Right hindlimb (tissue), 1 donor: ENCODE data around the gene ENTPD2.

Source experiments
- DNase-seq: peaks from one replicate; pipeline ENCODE4 v3.0.0-alpha.2; 2018

The ENTPD2 gene

DNA sequence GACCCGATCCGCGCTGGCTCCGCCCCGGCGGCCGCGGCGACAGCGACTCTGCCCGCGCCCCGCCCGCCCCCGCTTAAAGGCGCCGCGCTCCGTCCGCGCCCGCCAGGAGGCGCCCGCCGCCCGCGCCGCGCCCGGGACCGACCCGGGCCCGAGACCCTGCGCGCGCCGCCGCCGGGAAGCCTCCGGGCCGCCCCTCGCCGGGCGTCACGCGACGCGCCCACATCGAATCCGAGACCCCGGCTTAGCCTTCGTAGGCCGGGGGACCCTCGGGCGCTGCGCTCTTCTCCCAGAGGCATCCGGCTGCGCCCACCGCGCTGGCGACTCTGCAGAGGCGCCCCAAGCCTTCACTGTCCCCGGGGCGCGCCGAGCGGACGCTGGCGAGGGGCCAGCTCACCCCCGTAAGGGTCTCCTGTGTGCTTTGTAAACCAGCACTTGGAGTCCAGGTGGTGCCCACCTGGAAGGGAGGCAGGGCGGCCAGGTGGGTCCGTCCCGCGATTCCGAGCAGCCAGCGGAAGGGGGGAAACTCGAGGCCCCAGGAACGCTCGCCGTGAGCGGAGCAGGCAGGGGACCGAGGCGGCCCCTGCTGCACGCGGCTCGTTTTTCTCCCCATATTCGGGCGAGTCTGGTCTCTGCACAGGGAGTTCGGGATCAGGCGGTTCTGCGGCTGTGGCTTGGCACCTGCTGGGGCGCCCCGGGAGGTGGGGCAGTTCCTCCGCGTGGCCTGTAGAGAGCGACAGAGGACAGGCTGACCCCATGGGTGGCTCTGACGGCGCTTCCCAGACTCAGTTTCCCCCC lies 25.4 kb downstream of the ENTPD2 start:
- DNase-seq, result peak; percentile 60

DNA sequence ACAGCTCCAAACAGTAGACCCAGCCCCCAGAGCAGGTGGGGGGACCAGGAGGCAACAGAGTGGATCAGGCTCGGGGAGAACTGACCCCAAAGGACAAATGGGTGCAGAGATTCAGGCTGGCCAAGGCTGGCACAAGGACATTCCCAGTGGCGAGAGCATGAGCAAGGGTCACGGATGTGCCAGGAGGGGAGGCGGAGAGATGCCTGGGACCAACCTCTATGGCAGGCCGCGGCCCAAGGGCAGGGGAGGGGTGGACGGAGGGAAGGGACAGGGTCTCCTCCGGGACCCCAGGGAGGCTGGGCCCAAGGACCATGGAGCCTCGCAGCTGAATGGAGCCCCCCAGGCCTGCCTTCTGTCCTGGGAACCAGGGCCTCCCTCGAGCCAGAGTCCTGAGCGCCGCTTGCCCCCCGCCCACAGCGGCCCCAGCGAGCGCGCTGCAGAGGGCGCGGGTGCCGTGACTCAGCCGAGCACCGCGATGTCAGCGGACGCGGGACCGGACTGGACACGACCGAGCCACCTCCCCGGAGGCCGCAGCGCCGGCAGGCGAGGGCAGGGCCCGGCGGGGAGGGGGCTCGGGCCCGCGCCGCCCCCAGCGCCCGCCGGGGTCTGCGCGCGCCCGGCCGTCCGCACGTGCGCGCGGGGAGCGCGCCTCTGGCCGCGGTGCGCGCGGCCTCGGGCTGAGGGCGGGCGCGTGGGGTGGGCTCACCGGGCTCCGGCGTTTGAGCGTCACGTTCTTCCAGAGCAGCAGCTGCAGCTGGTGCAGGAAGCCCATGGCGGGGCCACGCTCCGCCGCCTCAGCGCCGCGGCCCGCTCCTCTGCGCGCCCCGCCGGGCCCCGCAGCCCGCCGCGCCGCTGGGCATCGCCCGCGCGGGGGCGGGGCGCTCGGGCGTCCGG lies 26.2 kb downstream of the ENTPD2 start, which contains the start of gene ABCA2:
ABCA2 (minus strand) TSS at position 869 of the 894 bp plus-strand sequence; CDS start at position 772, 97 bp downstream.
- peak; percentile 54 for DNase-seq

DNA sequence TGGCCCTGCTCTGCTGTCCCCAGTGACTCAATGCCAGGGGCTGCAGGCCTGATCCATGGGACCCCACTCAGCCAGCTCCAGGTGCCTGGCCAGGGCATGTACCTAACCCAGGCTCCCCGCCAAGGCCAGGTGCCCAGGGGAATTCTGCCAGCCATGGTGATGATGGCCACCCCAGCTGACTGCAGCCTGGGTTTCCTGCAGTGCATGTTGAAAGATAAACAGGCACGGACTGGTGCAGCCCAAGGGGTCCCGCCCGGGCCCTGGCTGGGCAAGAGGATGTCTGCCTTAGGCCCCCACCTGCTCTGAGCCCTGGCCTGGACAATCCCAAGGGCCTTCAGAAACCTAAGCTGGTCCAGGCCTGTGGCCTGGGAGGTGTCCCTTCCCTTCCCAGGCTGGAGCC lies 27.0 kb downstream of the ENTPD2 start:
- DNase-seq, result no peak

GRCh38 chr9:137026384-137026783 lies 27.5 kb downstream of the ENTPD2 start:
- no peak for DNase-seq

- no peak for DNase-seq
Measured at GRCh38 chr9:137025517-137025966, 28.3 kb downstream of the ENTPD2 start.

- DNase-seq, result no peak
Measured at GRCh38 chr9:137023583-137023991, 30.3 kb downstream of the ENTPD2 start.

- DNase-seq, result no peak
Measured at GRCh38 chr9:137023157-137023556, 30.7 kb downstream of the ENTPD2 start.

- no peak for DNase-seq
Measured at GRCh38 chr9:137022662-137023008, 31.2 kb downstream of the ENTPD2 start.

DNA sequence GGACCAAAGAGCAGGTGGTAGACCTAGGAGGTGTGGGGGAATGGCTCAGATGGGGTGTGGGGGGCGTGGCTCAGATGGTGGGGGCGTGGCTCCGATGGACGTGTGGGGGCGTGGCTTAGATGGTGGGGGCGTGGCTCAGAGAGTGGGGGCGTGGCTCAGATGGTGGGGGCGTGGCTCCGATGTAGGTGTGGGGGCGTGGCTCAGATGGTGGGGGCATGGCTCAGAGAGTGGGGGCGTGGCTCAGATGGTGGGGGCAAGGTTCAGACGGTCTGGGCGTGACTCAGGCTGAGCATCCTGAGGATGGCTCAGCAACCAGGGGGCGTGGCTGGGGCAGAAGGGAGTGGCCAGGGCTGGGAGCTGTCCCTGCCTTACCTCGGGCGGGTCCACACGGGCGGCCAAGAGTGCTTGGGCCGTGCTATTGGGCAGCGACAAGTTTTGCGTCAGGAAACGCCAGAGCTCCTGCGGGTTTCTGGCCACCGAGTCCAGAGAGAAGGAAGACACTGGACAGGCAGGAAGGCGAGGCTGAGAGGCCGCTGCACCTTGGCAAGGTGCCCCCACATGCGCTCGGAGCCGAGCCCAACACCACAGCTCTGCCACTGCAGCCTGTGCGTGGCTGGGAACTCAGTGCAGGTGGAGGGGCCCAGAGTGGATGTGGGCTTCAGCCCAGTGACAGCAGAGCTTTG lies 31.7 kb downstream of the ENTPD2 start:
- no peak for DNase-seq

GRCh38 chr9:137021568-137021978 lies 32.3 kb downstream of the ENTPD2 start:
- no peak for DNase-seq

DNA sequence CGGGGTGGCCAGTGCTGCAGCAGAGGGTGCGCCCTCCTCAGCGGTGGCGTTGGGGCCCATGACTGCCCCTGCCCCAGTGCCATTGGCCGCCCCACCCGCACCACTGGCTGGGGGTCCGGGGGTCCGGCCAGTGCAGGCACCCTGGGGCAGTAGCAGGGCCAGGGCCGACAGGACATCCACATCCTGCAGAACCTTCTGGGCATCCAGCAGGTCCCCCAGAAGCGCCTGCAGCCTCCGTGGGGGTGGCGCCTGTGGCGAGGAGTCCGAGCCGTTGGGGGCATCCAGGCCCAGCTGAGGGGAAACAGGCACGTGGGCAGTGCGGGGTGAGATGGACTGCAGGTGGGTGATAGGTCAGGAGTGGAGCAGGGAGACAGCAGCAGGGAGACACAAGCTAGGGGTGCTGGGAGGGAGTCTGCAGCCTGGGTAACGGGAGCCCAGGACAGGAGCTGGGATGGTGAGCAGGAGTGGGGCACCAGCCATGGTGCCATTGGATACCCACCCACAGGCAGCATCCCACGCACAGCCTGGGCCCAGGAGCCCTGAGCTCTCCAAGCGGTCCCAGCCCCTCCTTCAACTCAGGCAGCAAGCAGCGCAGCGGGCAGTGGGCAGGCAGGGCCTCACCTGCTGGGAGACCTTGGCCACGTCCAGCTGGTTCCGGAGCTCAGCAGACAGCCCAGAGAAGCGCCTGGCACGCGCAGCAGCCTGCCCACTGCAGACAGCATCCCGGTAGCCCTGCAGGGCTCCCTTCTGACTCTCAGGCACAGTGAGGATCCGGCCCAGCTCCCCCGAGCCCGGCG lies 32.9 kb downstream of the ENTPD2 start:
- no peak for DNase-seq

GRCh38 chr9:137019891-137020683 lies 33.8 kb downstream of the ENTPD2 start:
- no peak for DNase-seq

DNA sequence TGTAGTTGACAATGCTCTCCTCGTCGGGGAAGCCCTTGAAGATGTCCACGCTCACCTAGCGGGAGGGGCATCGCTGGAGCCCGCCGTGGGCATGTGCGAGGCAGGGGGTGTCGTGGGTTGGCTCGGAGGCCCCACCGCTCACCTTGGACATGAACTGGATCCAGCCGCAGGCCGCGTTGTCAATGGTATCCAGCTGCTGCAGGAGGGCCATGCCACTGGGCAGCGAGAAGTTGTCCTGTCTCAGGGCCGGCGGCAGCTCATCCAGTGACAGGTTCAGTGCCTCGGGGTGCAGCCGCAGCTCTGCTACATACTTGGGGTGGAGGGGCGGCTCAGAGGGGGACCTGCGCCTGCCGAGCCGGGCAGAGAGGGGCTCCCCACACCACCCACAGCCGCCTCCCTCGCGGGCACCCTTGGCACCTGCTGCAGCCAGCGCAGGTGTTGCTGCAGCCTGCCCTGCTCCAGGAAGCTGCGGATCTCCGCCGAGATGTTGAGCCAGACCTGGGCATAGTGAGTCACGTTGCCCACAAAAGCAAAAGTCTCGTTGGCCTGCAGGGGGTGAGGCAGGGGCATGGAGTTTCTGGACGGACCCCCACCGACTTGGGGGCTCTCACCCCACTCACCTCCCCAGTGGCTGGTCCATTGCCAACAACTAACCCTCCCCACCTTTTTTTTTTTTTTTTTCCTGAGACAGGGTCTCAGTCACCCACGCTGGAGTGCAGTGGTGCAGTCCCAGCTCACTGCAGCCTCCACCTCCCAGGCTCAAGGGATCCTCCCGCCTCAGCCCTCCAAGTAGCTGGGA lies 34.9 kb downstream of the ENTPD2 start:
- no peak for DNase-seq

DNA sequence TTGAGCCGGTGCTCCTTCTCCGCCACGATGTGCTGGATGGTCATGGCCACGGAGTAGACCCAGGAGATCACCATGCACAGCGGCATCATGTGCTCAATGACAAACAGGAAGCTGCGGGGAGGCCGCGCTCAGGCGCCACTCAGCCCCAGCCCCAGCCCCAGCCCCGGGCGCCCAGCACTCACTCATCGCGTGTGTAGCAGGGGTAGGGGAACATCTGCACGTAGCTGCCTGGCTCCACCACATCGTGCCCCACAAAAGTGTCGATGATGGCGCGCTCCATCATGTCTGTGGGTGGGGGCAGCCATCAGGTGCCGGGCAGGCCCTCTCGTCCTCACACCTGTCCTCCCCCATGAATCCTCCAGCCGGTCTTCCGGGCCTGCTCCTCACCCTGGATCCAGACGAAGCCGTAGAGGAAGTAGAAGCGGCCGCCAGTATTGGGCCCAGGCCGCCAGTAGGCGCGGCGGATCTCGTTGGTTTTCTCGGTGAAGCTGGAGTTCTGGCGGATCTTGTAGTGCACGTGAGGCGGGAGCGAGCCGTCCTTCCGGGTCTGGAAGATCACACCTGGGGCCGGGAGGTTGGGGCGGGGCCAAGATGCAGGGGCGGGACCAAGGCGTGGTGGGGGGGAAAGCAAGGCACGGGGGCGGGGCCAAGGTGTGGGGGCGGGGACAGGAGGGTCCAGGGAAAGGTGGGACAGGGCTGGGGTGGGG lies 35.9 kb downstream of the ENTPD2 start:
- DNase-seq, result no peak

- no peak for DNase-seq
Measured at GRCh38 chr9:137017071-137017470, 36.8 kb downstream of the ENTPD2 start.

- DNase-seq, result no peak
Measured at GRCh38 chr9:137016436-137016835, 37.4 kb downstream of the ENTPD2 start.

DNA sequence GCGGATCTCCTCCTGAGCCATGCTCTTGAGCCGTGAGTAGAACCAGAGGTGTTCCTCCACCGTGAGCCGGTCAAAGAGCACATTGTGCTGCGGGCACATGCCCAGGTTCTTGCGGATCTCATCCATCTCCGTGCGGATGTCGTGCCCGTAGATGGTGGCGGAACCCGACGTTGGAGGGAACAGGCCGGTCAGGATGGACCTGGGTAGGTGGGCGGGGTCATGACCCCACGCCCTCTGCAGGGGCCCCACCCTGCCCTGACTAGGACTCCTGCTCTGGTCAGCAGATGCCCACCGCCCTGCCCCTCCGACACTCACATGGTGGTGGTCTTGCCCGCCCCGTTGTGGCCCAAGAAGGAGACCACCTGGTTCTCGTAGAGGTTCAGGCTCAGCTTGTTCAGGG lies 37.9 kb downstream of the ENTPD2 start:
- no peak for DNase-seq

DNA sequence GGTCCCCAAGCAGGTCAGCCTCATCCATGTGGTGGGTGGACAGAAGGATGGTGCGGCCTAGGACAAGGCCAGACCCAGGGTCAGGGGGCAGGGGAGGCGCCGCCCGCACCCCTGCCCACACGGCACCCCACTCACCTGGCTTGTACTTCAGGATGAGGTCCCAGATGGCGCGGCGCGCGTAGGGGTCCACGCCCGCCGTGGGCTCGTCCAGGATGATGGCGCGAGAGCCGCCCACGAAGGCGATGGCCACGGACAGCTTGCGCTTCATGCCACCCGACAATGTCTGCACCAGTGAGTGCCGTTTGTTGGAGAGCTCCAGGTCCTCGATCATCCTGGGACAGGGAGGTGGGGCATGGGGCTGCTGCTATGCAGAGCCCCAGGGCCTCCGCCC lies 38.3 kb downstream of the ENTPD2 start:
- no peak for DNase-seq

- DNase-seq, result no peak
Measured at GRCh38 chr9:137014776-137015539, 38.9 kb downstream of the ENTPD2 start.
